HEK293 (cell line): ENCODE measurements around the gene XPO1.

Source experiments
- HOXC10 ChIP-seq: sonication (generic); formaldehyde crosslinking; IDR thresholded peaks from 2 replicates; pipeline ENCODE4 v1.8.1; 2023; ENCODE audit warnings: mild to moderate bottlenecking, missing genetic modification reagents
- MYNN ChIP-seq: fragments of 450-650 bp; formaldehyde crosslinking; IDR thresholded peaks from 2 replicates; pipeline ENCODE4 v1.5.1; 2016; ENCODE audit warnings: missing biosample characterization, missing genetic modification characterization, borderline replicate concordance
- TCF7L2 ChIP-seq: IDR thresholded peaks from 2 replicates; pipeline ENCODE4 v1.6.1; 2011; ENCODE audit warnings: low read depth, mild to moderate bottlenecking, inconsistent platforms, low read length, moderate library complexity, borderline replicate concordance
- ZNF138 ChIP-seq: fragments of 450-650 bp; formaldehyde crosslinking; IDR thresholded peaks from 2 replicates; pipeline ENCODE4 v1.5.1; 2016; ENCODE audit warnings: missing biosample characterization, missing genetic modification characterization, borderline replicate concordance
- ZNF174 ChIP-seq: fragments of 450-650 bp; formaldehyde crosslinking; IDR thresholded peaks from 2 replicates; pipeline ENCODE4 v1.5.0; 2017; ENCODE audit warnings: missing biosample characterization, mild to moderate bottlenecking, missing genetic modification characterization
- ZNF223 ChIP-seq: fragments of 450-650 bp; formaldehyde crosslinking; IDR thresholded peaks from 2 replicates; pipeline ENCODE4 v1.5.1; 2016; ENCODE audit warnings: missing biosample characterization, missing genetic modification characterization
- ZNF473 ChIP-seq: fragments of 450-650 bp; formaldehyde crosslinking; IDR thresholded peaks from 2 replicates; pipeline ENCODE4 v1.5.1; 2017; ENCODE audit warnings: missing biosample characterization, missing genetic modification characterization
- ZSCAN23 ChIP-seq: fragments of 450-650 bp; formaldehyde crosslinking; IDR thresholded peaks from 2 replicates; pipeline ENCODE4 v1.5.1; 2016; ENCODE audit warnings: missing biosample characterization, missing genetic modification characterization
- TF ChIP-seq, protein P1 (sequence below): fragments of 450-650 bp; formaldehyde crosslinking; IDR thresholded peaks from 2 replicates; pipeline ENCODE4 v1.5.1; 2016; ENCODE audit warnings: missing biosample characterization, missing genetic modification characterization

GRCh38 chr2:61469424-61470121 lies 68.6 kb downstream of the XPO1 start:
- TF ChIP-seq HOXC10 (CRISPR knock-in tag): no peak
- no peak for TF ChIP-seq ZNF473 (tag by site-specific recombination)
- TF ChIP-seq, protein P1, sequence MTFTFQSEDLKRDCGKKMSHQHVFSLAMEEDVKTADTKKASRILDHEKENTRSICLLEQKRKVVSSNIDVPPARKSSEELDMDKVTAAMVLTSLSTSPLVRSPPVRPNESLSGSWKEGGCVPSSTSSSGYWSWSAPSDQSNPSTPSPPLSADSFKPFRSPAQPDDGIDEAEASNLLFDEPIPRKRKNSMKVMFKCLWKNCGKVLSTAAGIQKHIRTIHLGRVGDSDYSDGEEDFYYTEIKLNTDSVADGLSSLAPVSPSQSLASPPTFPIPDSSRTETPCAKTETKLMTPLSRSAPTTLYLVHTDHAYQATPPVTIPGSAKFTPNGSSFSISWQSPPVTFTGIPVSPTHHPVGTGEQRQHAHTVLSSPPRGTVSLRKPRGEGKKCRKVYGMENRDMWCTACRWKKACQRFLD: no peak
- no peak for TF ChIP-seq ZNF174 (tag by site-specific recombination)
- TF ChIP-seq MYNN (tag by site-specific recombination): no peak
- TF ChIP-seq TCF7L2: no peak
- TF ChIP-seq ZNF138 (tag by site-specific recombination): no peak
- TF ChIP-seq ZNF223 (tag by site-specific recombination): no peak
- no peak for TF ChIP-seq ZSCAN23
